ENCODE results near the gene PLEKHG1. TPM values are rescaled to one million over a fixed set of nuclear protein-coding genes. Genes with fewer than 3 reads are reported as not detected.
A peak's percentile ranks its signal among the peaks of the same experiment; 100 is the strongest.

Gene PLEKHG1
- total and polyA plus RNA-seq, 2 donors (not counting 1 experiment from before 2014, with no cell fraction given), result 66.2 to 450 TPM

DNA sequence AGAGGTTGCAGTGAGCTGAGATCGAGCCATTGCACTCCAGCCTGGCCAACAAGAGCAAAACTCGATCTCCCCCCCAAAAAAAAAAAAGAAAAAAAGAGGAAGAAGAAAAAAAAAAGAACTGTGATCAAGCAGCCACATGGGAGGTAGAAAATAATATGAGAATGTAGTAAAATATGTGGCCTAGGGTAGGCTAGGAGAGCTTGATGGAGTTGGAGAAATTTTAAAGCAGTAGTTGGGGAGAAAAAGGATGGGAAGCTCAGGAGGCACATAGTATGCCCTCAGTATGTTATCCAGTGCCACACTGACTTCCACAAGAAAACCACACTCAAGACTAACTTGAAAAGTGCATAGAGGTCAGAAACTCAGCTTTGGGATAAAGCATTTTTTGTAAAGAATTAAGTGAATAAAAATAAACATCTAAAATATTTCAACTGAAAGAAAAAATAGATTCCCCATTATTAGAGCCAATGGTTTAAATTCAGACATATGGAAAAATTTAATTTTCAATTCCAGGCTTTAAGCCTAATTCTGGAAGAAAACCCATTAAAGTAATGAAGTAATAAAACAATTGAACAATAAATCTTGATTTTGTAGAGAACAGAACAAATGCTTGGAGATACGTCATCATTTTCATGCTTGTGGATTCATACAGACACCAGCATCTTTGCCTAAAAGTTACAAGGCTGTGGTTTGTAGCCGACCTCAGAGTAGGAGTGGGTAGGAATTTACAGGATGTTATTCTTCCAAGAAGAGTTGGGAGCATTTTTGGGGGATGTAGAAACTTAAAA is 34.7 kb downstream of the PLEKHG1 start:
- peak; percentile 75 for DNase-seq
- peaks cover 98% of the 10 kb centered on the region for H3K79me2 ChIP-seq (ENCODE audit: control insufficient read depth, insufficient read depth, low read length)

More for the DNA sequence above, 34.7 kb downstream of the PLEKHG1 start:
- Histone ChIP-seq H3K27me3 (replicated peaks in 1 of 4; ENCODE audit: control extremely low read depth in 1 of 4, control insufficient read depth in 3 of 4, insufficient read depth in 4 of 4, low read length in 3 of 4) (no peaks in the 10 kb centered on the region), H3K27ac (ENCODE audit: low read length in 2 of 2) (peak overlapping the region; percentile 91 to 94), H3K9ac (ENCODE audit: low read length) (peak overlapping the region; percentile 79), H3K4me3 (ENCODE audit: control extremely low read depth in 1 of 5, extremely low read depth in 1 of 5, insufficient read depth in 1 of 5, low read depth in 2 of 5, low read length in 4 of 5) (peak overlapping the region; percentile 51 to 84 (median 75)), H3K4me2 (replicated peaks; ENCODE audit: low read depth, low read length, poor library complexity, severe bottlenecking) (peak overlapping the region; percentile 77), H3K36me3 (replicated peaks in 1 of 2; ENCODE audit: control extremely low read depth in 1 of 2, control insufficient read depth in 1 of 2, extremely low read depth in 1 of 2, insufficient read depth in 2 of 2, low read length in 1 of 2) (peaks cover 0 to 6% of the 10 kb centered on the region in 2 experiments), H3K9me3 (ENCODE audit: control extremely low read depth in 1 of 3, control insufficient read depth in 2 of 3, insufficient read depth in 1 of 3, low read length in 2 of 3) (no peaks in the 10 kb centered on the region), H3K4me1 (ENCODE audit: control insufficient read depth in 2 of 2, insufficient read depth in 2 of 2, low read length in 2 of 2) (peaks cover 76 to 80% of the 10 kb centered on the region in 2 donors), H2AFZ (ENCODE audit: insufficient read depth, low read depth, low read length, poor library complexity, severe bottlenecking) (no peak overlapping the region), H4K20me1 (ENCODE audit: control insufficient read depth, insufficient read depth, low read length, poor library complexity, severe bottlenecking) (no peaks in the 10 kb centered on the region)
- no peaks in the 10 kb centered on the region for H3K9me3 Mint-ChIP-seq (ENCODE audit: insufficient read depth)
- 40% methylated on average over 1 of the region's 4 CpGs for WGBS (ENCODE audit: insufficient coverage)
- TF ChIP-seq, protein P1, sequence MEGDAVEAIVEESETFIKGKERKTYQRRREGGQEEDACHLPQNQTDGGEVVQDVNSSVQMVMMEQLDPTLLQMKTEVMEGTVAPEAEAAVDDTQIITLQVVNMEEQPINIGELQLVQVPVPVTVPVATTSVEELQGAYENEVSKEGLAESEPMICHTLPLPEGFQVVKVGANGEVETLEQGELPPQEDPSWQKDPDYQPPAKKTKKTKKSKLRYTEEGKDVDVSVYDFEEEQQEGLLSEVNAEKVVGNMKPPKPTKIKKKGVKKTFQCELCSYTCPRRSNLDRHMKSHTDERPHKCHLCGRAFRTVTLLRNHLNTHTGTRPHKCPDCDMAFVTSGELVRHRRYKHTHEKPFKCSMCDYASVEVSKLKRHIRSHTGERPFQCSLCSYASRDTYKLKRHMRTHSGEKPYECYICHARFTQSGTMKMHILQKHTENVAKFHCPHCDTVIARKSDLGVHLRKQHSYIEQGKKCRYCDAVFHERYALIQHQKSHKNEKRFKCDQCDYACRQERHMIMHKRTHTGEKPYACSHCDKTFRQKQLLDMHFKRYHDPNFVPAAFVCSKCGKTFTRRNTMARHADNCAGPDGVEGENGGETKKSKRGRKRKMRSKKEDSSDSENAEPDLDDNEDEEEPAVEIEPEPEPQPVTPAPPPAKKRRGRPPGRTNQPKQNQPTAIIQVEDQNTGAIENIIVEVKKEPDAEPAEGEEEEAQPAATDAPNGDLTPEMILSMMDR (IDR thresholded peaks at IDR 0.05), result no peak
- no peaks in the 10 kb centered on the region for H3K27me3 Mint-ChIP-seq
- peak; percentile 13 for ATAC-seq (ENCODE audit: low read depth)
- H3K27ac Mint-ChIP-seq, result peak overlapping the region; percentile 93
- peaks cover 83% of the 10 kb centered on the region for H3K4me1 Mint-ChIP-seq
- intact Hi-C loops (cut with micrococcal nuclease), result loop anchor here (1.0 to 10.0 kb wide), 3 partner anchors 34 to 217 kb away; no protein-coding TSS in a partner anchor
- ChIA-PET CTCF (interaction anchor here (0.6 to 6.6 kb wide), 13 partner anchors 9 to 225 kb away, joined by 3 to 77 read pairs (median 4); partner anchors contain the start of gene PLEKHG1), POLR2A (interaction anchor here (0.6 to 9.2 kb wide), 6 partner anchors 9 to 1363 kb away, joined by 3 to 84 read pairs (median 5); partner anchors contain the start of gene PLEKHG1)
- H3K4me3 Mint-ChIP-seq, result peak overlapping the region; percentile 98
